H1 (cell line): ENCODE results near the gene TEX26.

Experiments
- BRCA1 ChIP-seq: IDR thresholded peaks from 2 replicates; pipeline ENCODE4 v1.6.1; 2012; ENCODE audit warnings: low read depth, low read length, improper control_type of control experiment
- HDAC2 ChIP-seq, 2 experiments: fragments of 300-600 bp in 1 of 2; sonication (generic) in 1 of 2; IDR thresholded peaks; 2 replicates each; pipeline ENCODE4 v1.6.1; 2011 to 2012; ENCODE audit warnings: low read depth in 2 of 2, low read length in 2 of 2, mild to moderate bottlenecking in 2 of 2, moderate library complexity in 2 of 2, borderline replicate concordance in 1 of 2, inconsistent platforms in 1 of 2
- JUN ChIP-seq: IDR thresholded peaks from 2 replicates; pipeline ENCODE4 v1.6.1; 2011; ENCODE audit warnings: low read depth, mild to moderate bottlenecking, improper control_type of control experiment, low read length
- POLR2AphosphoS5 ChIP-seq: IDR thresholded peaks from 2 replicates; pipeline ENCODE4 v1.6.1; 2011; ENCODE audit warnings: low read depth, low read length
- SRF ChIP-seq: IDR thresholded peaks from 2 replicates; pipeline ENCODE4 v1.6.1; 2011; ENCODE audit warnings: mild to moderate bottlenecking, low read depth, low read length, moderate library complexity
- TAF1 ChIP-seq: IDR thresholded peaks from 2 replicates; pipeline ENCODE4 v1.6.1; 2011; ENCODE audit warnings: mild to moderate bottlenecking, low read depth, low read length
- TF ChIP-seq, protein P1 (sequence below), 3 experiments: IDR thresholded peaks; 1 replicate in 2 of 3; 2 replicates in 1 of 3; pipeline versions ENCODE4 v1.5.1 to v1.6.1; 2011; ENCODE audit warnings: low read length in 3 of 3, mild to moderate bottlenecking in 3 of 3, inconsistent platforms in 2 of 3, low read depth in 1 of 3, moderate library complexity in 1 of 3; ENCODE audit not compliant: insufficient read depth in 1 of 3; ENCODE audit errors: control extremely low read depth in 1 of 3

DNA sequence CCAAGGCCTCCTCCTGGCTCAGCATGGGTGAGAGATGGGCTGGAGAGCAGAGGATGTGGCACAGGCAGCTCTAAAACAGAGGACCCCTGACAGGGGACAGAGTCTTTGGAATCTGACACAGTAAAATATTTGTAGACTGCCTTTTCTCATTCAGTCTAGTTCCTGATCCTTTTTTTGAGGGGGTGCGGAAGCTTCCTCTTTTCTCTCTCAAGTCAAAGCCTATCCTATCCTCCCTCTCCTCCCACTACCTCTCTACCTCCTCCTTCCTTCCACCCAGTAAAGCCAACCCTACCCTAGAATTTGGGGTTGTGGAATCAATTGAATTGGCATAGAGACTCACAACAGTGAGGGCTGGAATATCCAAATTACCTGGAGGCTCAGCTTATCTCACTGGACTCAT, 82.0 kb downstream of the TEX26 start:
- TF ChIP-seq, protein P1, sequence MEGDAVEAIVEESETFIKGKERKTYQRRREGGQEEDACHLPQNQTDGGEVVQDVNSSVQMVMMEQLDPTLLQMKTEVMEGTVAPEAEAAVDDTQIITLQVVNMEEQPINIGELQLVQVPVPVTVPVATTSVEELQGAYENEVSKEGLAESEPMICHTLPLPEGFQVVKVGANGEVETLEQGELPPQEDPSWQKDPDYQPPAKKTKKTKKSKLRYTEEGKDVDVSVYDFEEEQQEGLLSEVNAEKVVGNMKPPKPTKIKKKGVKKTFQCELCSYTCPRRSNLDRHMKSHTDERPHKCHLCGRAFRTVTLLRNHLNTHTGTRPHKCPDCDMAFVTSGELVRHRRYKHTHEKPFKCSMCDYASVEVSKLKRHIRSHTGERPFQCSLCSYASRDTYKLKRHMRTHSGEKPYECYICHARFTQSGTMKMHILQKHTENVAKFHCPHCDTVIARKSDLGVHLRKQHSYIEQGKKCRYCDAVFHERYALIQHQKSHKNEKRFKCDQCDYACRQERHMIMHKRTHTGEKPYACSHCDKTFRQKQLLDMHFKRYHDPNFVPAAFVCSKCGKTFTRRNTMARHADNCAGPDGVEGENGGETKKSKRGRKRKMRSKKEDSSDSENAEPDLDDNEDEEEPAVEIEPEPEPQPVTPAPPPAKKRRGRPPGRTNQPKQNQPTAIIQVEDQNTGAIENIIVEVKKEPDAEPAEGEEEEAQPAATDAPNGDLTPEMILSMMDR (IDR thresholded peaks at IDR 0.05; ENCODE audit: control extremely low read depth in 1 of 3, insufficient read depth in 1 of 3, low read depth in 1 of 3, low read length in 3 of 3) = no peak
- TF ChIP-seq SRF (no peak), JUN (no peak), TAF1 (no peak), HDAC2 (IDR thresholded peaks at IDR 0.05; ENCODE audit: borderline replicate concordance in 1 of 2, low read depth in 2 of 2, low read length in 2 of 2) (no peak), POLR2AphosphoS5 (no peak), BRCA1 (no peak)
